Astrocyte (in vitro differentiated cells and primary cell): ENCODE measurements around the gene LPO.

Experiments used
- CTCF ChIP-seq: IDR thresholded peaks from 2 replicates; pipeline ENCODE4 v1.5.1; 2011; ENCODE audit warnings: low read depth, mild to moderate bottlenecking, inconsistent platforms, low read length, moderate library complexity; ENCODE audit not compliant: insufficient read depth
- EZH2 ChIP-seq: IDR thresholded peaks from 2 replicates; pipeline ENCODE4 v1.6.1; 2012; ENCODE audit warnings: mild to moderate bottlenecking, low read length, inconsistent platforms; ENCODE audit not compliant: insufficient read depth

- TF ChIP-seq CTCF (no peak), EZH2 (no peak)
Measured at GRCh38 chr17:58312021-58312630, 73.7 kb downstream of the LPO start.
